NCI-H146 (cell line): ENCODE results near the gene COMT.
A peak's percentile ranks its signal among the peaks of the same experiment; 100 is the strongest.
"Not testable (repeated sequence)": the region's sequence is repeated elsewhere in the genome, so short reads cannot be mapped to it uniquely, and the experiment has no call there.

Experiments
- DNase-seq: peaks from one replicate; lab custom pipeline; 2025; lab: John Stamatoyannopoulos, UW

Gene COMT

GRCh38 chr22:19941365-19942082, at the start of gene COMT, which contains the start of gene TXNRD2:
Gene COMT (plus strand): TSS chr22:19941772. CDS start chr22:19962527, 20,755 bp downstream.
Gene TXNRD2 (minus strand): TSS chr22:19941818. CDS start chr22:19941803, 15 bp downstream.
- DNase-seq = peak; percentile 68

- peak; percentile 55 for DNase-seq
Measured at GRCh38 chr22:19892257-19892879, 49.2 kb upstream of the COMT start.

GRCh38 chr22:19892925-19893324, 48.6 kb upstream of the COMT start:
- DNase-seq = no peak

- no peak for DNase-seq
Measured at GRCh38 chr22:19893363-19893762, 48.2 kb upstream of the COMT start.

- no peak for DNase-seq
Measured at GRCh38 chr22:19895160-19895849, 46.3 kb upstream of the COMT start.

GRCh38 chr22:19896665-19897355, 44.8 kb upstream of the COMT start:
- DNase-seq = no peak

GRCh38 chr22:19897726-19898125, 43.8 kb upstream of the COMT start:
- no peak for DNase-seq

- DNase-seq = no peak
Measured at GRCh38 chr22:19898145-19898544, 43.4 kb upstream of the COMT start.

- DNase-seq = no peak
Measured at GRCh38 chr22:19898831-19899567, 42.6 kb upstream of the COMT start.

GRCh38 chr22:19900707-19901436, 40.7 kb upstream of the COMT start:
- no peak for DNase-seq

GRCh38 chr22:19901577-19902244, 39.9 kb upstream of the COMT start:
- no peak for DNase-seq

GRCh38 chr22:19902245-19902715, 39.3 kb upstream of the COMT start:
- peak; percentile 3 for DNase-seq

- no peak for DNase-seq
Measured at GRCh38 chr22:19903031-19903430, 38.5 kb upstream of the COMT start.

GRCh38 chr22:19903513-19903912, 38.1 kb upstream of the COMT start:
- no peak for DNase-seq

GRCh38 chr22:19904174-19904856, 37.3 kb upstream of the COMT start:
- DNase-seq = no peak

- no peak for DNase-seq
Measured at GRCh38 chr22:19904935-19905334, 36.6 kb upstream of the COMT start.

GRCh38 chr22:19905347-19906276, 36.0 kb upstream of the COMT start:
- DNase-seq = no peak

GRCh38 chr22:19906864-19907263, 34.7 kb upstream of the COMT start:
- DNase-seq = not testable (repeated sequence)

- DNase-seq = not testable (repeated sequence)
Measured at GRCh38 chr22:19907902-19908301, 33.7 kb upstream of the COMT start.
